Measurements from ENCODE around the gene GSC. TPM values are rescaled to one million over a fixed set of nuclear protein-coding genes. Genes with fewer than 3 reads are reported as not detected.

The GSC gene
- total and polyA plus RNA-seq, 2 donors (not counting 3 experiments of a cell fraction or from before 2014, with no cell fraction given), result not detected

DNA sequence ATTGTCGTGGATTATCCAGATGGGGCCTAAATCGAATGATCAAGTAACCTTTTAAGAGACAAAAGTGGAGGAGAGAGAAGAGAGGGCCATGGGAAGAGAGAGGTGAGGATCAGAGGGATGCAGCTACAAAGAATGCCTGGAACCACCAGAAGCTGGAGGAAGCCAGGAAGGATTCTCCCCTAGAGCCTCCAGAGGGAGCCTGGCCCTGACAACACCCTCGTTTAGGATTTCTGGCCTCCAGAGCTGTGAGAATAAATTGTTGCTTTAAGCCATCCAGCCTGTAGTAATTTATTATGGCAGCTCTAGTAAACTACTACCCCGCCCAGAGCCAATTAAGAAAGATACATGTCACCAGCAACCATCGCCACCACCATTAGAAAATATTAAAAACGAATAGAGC, 46.2 kb upstream of the GSC start:
- no peak for TF ChIP-seq POLR2AphosphoS5 (IDR thresholded peaks at IDR 0.05; ENCODE audit: insufficient read depth, low read depth, low read length)
- no peak for TF ChIP-seq GATA2 (IDR thresholded peaks at IDR 0.05; ENCODE audit: insufficient read depth, insufficient read length, low read depth, low read length)
- Histone ChIP-seq H3K36me3 (ENCODE audit: control insufficient read depth in 2 of 2, extremely low read depth in 1 of 2, insufficient read depth in 2 of 2, low read length in 2 of 2) (no peaks in the 10 kb centered on the region), H3K9ac (replicated peaks; ENCODE audit: extremely low read depth, insufficient read depth, low read length) (no peak overlapping the region), H3K4me1 (ENCODE audit: control insufficient read depth, extremely low read depth, insufficient read depth, low read length) (no peaks in the 10 kb centered on the region), H2AFZ (ENCODE audit: low read depth, low read length) (no peak overlapping the region), H3K79me2 (ENCODE audit: control insufficient read depth, insufficient read depth, low read length) (no peaks in the 10 kb centered on the region), H4K20me1 (replicated peaks; ENCODE audit: control insufficient read depth, extremely low read depth, insufficient read depth, low read length) (no peaks in the 10 kb centered on the region), H3K9me3 (replicated peaks; ENCODE audit: control insufficient read depth, insufficient read depth, low read length) (no peaks in the 10 kb centered on the region), H3K4me3 (replicated peaks in 1 of 3; ENCODE audit: insufficient read depth in 1 of 3, low read depth in 1 of 3, low read length in 3 of 3) (no peak overlapping the region), H3K27ac (ENCODE audit: insufficient read depth, low read depth, low read length) (no peak overlapping the region), H3K27me3 (ENCODE audit: control insufficient read depth in 2 of 2, insufficient read depth in 2 of 2, low read length in 2 of 2) (no peaks in the 10 kb centered on the region), H3K4me2 (ENCODE audit: insufficient read depth, low read length) (no peak overlapping the region), H3K9me1 (replicated peaks; ENCODE audit: control insufficient read depth, extremely low read depth, insufficient read depth, low read length) (no peaks in the 10 kb centered on the region)
- intact Hi-C loops (cut with micrococcal nuclease) (no loop called here), dilution Hi-C loops (cut with MboI; ENCODE audit: extremely low pct_ligation_motif_present, low sequenced_read_pairs) (no loop called here)
- ChIA-PET POLR2A (no interaction called here), CTCF (no interaction called here)
- BruUV-seq (replicated peaks), result no TSS peak
- DNase-seq (ENCODE audit: low read depth, low spot score) (no peak), FAIRE-seq (no peak)

DNA sequence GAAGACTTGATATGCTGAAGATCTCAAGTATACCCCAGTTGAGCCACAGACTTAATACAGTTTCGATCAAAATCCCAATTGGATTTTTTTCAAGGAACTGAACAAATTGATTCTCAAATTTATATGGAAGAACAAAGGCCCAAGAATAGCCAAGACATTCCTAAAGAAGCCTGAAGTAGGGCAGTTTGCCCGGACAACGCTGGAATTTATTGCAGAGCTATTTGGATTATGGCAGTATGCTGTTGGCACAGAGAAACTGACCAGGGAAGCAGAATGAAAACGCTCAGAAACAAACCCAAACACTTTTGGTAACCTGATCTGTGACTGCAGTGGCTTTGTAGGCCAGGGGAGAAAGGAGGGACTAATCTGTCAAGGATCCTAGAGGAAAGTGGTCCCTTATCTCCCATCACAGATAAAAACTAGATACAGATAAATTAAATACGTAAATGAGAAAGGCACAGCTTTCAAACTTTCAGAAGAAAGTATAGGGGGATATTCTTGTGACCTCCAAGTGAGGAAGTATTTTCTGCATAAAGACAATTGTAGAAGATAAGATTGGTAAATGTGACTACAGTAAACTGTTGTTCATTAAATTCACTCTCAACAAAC, 35.9 kb upstream of the GSC start:
- no peaks in the 10 kb centered on the region for H3K4me1 ChIP-seq (ENCODE audit: control insufficient read depth, extremely low read depth, insufficient read depth, low read length)
- dilution Hi-C loops (cut with MboI; ENCODE audit: extremely low pct_ligation_motif_present, low sequenced_read_pairs), result no loop called here
- H3K79me2 ChIP-seq (ENCODE audit: control insufficient read depth, insufficient read depth, low read length), result no peaks in the 10 kb centered on the region
- H3K9me3 ChIP-seq (replicated peaks; ENCODE audit: control insufficient read depth, insufficient read depth, low read length), result no peaks in the 10 kb centered on the region
- no peak overlapping the region for H2AFZ ChIP-seq (ENCODE audit: low read depth, low read length)
- H3K4me2 ChIP-seq (ENCODE audit: insufficient read depth, low read length), result no peak overlapping the region
- no TSS peak for BruUV-seq (replicated peaks)
- no peak overlapping the region for H3K4me3 ChIP-seq (replicated peaks in 1 of 3; ENCODE audit: insufficient read depth in 1 of 3, low read depth in 1 of 3, low read length in 3 of 3)
- intact Hi-C loops (cut with micrococcal nuclease), result no loop called here
- no peaks in the 10 kb centered on the region for H3K9me1 ChIP-seq (replicated peaks; ENCODE audit: control insufficient read depth, extremely low read depth, insufficient read depth, low read length)
- H3K27ac ChIP-seq (ENCODE audit: insufficient read depth, low read depth, low read length), result no peak overlapping the region
- DNase-seq (ENCODE audit: low read depth, low spot score), result no peak
- FAIRE-seq, result no peak
- TF ChIP-seq, protein P1, sequence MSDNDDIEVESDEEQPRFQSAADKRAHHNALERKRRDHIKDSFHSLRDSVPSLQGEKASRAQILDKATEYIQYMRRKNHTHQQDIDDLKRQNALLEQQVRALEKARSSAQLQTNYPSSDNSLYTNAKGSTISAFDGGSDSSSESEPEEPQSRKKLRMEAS (IDR thresholded peaks at IDR 0.05; ENCODE audit: insufficient read depth, insufficient read length), result no peak
- TF ChIP-seq MYC (IDR thresholded peaks at IDR 0.05; ENCODE audit: low read depth, low read length), result no peak
- TF ChIP-seq POLR2AphosphoS5 (IDR thresholded peaks at IDR 0.05; ENCODE audit: insufficient read depth, low read depth, low read length), result no peak
- TF ChIP-seq POLR2A (IDR thresholded peaks at IDR 0.05; ENCODE audit: low read depth, low read length), result no peak
- no peak for TF ChIP-seq FOS (IDR thresholded peaks at IDR 0.05; ENCODE audit: borderline replicate concordance, insufficient read depth, low read length)
- TF ChIP-seq JUN (IDR thresholded peaks at IDR 0.05; ENCODE audit: borderline replicate concordance, insufficient read depth, insufficient read length, low read depth), result no peak
- TF ChIP-seq, protein P2, sequence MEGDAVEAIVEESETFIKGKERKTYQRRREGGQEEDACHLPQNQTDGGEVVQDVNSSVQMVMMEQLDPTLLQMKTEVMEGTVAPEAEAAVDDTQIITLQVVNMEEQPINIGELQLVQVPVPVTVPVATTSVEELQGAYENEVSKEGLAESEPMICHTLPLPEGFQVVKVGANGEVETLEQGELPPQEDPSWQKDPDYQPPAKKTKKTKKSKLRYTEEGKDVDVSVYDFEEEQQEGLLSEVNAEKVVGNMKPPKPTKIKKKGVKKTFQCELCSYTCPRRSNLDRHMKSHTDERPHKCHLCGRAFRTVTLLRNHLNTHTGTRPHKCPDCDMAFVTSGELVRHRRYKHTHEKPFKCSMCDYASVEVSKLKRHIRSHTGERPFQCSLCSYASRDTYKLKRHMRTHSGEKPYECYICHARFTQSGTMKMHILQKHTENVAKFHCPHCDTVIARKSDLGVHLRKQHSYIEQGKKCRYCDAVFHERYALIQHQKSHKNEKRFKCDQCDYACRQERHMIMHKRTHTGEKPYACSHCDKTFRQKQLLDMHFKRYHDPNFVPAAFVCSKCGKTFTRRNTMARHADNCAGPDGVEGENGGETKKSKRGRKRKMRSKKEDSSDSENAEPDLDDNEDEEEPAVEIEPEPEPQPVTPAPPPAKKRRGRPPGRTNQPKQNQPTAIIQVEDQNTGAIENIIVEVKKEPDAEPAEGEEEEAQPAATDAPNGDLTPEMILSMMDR (IDR thresholded peaks at IDR 0.05; ENCODE audit: extremely low read depth in 1 of 2, insufficient read depth in 1 of 2, low read depth in 1 of 2, low read length in 2 of 2), result no peak
- TF ChIP-seq EZH2 (IDR thresholded peaks at IDR 0.05; ENCODE audit: borderline replicate concordance, low read depth, low read length, severe bottlenecking), result no peak
- TF ChIP-seq GATA2 (IDR thresholded peaks at IDR 0.05; ENCODE audit: insufficient read depth, insufficient read length, low read depth, low read length), result no peak
- H3K27me3 ChIP-seq (ENCODE audit: control insufficient read depth in 2 of 2, insufficient read depth in 2 of 2, low read length in 2 of 2), result no peaks in the 10 kb centered on the region
- no peaks in the 10 kb centered on the region for H3K36me3 ChIP-seq (ENCODE audit: control insufficient read depth in 2 of 2, extremely low read depth in 1 of 2, insufficient read depth in 2 of 2, low read length in 2 of 2)
- CTCF ChIA-PET, result no interaction called here
- H4K20me1 ChIP-seq (replicated peaks; ENCODE audit: control insufficient read depth, extremely low read depth, insufficient read depth, low read length), result no peaks in the 10 kb centered on the region
- POLR2A ChIA-PET, result no interaction called here
- H3K9ac ChIP-seq (replicated peaks; ENCODE audit: extremely low read depth, insufficient read depth, low read length), result no peak overlapping the region

Measured in endothelial cell of umbilical vein (primary cell).